HEK293 (cell line): Measurements from ENCODE around the gene NECAB2.

Experiments used
- HOXA7 ChIP-seq: sonication (generic); formaldehyde crosslinking; IDR thresholded peaks from 2 replicates; pipeline ENCODE4 v1.8.1; 2022; ENCODE audit warnings: missing genetic modification reagents, borderline replicate concordance
- HOXD13 ChIP-seq: sonication (generic); formaldehyde crosslinking; IDR thresholded peaks from 2 replicates; pipeline ENCODE4 v1.8.0; 2022; ENCODE audit warnings: missing genetic modification reagents, borderline replicate concordance
- IKZF3 ChIP-seq: fragments of 450-650 bp; IDR thresholded peaks from 2 replicates; pipeline ENCODE4 v1.5.0; 2018; ENCODE audit warnings: missing biosample characterization, mild to moderate bottlenecking, missing genetic modification characterization, moderate library complexity
- KLF17 ChIP-seq: fragments of 450-650 bp; formaldehyde crosslinking; IDR thresholded peaks from 2 replicates; pipeline ENCODE4 v1.5.1; 2016; ENCODE audit warnings: missing biosample characterization, missing genetic modification characterization
- SETDB1 ChIP-seq: IDR thresholded peaks from one replicate; pipeline ENCODE4 v1.6.1; 2017; ENCODE audit warnings: mild to moderate bottlenecking, low read length, moderate library complexity, mixed read lengths; ENCODE audit not compliant: insufficient read length
- ZBTB44 ChIP-seq: fragments of 450-650 bp; IDR thresholded peaks from 2 replicates; pipeline ENCODE4 v1.5.1; 2018; ENCODE audit warnings: missing biosample characterization, mild to moderate bottlenecking, missing genetic modification characterization
- ZBTB7A ChIP-seq: fragments of 450-650 bp; formaldehyde crosslinking; IDR thresholded peaks from 2 replicates; pipeline ENCODE4 v1.5.1; 2016; ENCODE audit warnings: low read depth, missing biosample characterization, missing genetic modification characterization
- ZBTB8A ChIP-seq: fragments of 450-650 bp; formaldehyde crosslinking; IDR thresholded peaks from 2 replicates; pipeline ENCODE4 v1.5.1; 2016; ENCODE audit warnings: missing biosample characterization, missing genetic modification characterization
- ZFP3 ChIP-seq: fragments of 450-650 bp; formaldehyde crosslinking; IDR thresholded peaks from 2 replicates; pipeline ENCODE4 v1.5.1; 2016; ENCODE audit warnings: low read depth, missing biosample characterization, missing genetic modification characterization
- ZNF140 ChIP-seq: fragments of 450-650 bp; formaldehyde crosslinking; IDR thresholded peaks from 2 replicates; pipeline ENCODE4 v1.5.1; 2016; ENCODE audit warnings: missing biosample characterization, missing genetic modification characterization
- ZNF146 ChIP-seq: fragments of 450-650 bp; formaldehyde crosslinking; IDR thresholded peaks from 2 replicates; pipeline ENCODE4 v1.5.1; 2016; ENCODE audit warnings: missing biosample characterization, missing genetic modification characterization
- ZNF174 ChIP-seq: fragments of 450-650 bp; formaldehyde crosslinking; IDR thresholded peaks from 2 replicates; pipeline ENCODE4 v1.5.0; 2017; ENCODE audit warnings: missing biosample characterization, mild to moderate bottlenecking, missing genetic modification characterization
- ZNF175 ChIP-seq: fragments of 450-650 bp; formaldehyde crosslinking; IDR thresholded peaks from 2 replicates; pipeline ENCODE4 v1.5.1; 2016; ENCODE audit warnings: missing biosample characterization, missing genetic modification characterization
- ZNF2 ChIP-seq: fragments of 450-650 bp; formaldehyde crosslinking; IDR thresholded peaks from 2 replicates; pipeline ENCODE4 v1.5.1; 2016; ENCODE audit warnings: missing biosample characterization, missing genetic modification characterization
- ZNF274 ChIP-seq, 2 experiments: fragments of 200-500 bp in 1 of 2; fragments of 450-650 bp in 1 of 2; sonication (Bioruptor generic) in 1 of 2; formaldehyde crosslinking in 1 of 2; IDR thresholded peaks; 2 replicates each; pipeline versions ENCODE4 v1.5.1 to v1.6.1; 2014 to 2016; ENCODE audit warnings: borderline replicate concordance in 1 of 2, inconsistent platforms in 1 of 2, low read length in 1 of 2, missing biosample characterization in 1 of 2, missing genetic modification characterization in 1 of 2
- ZNF324 ChIP-seq: fragments of 450-650 bp; formaldehyde crosslinking; IDR thresholded peaks from 2 replicates; pipeline ENCODE4 v1.5.1; 2016; ENCODE audit warnings: missing biosample characterization, missing genetic modification characterization
- ZNF416 ChIP-seq: fragments of 450-650 bp; formaldehyde crosslinking; IDR thresholded peaks from 2 replicates; pipeline ENCODE4 v1.5.1; 2016; ENCODE audit warnings: missing biosample characterization, missing genetic modification characterization
- ZNF501 ChIP-seq: fragments of 450-650 bp; formaldehyde crosslinking; IDR thresholded peaks from 2 replicates; pipeline ENCODE4 v1.5.1; 2016; ENCODE audit warnings: missing biosample characterization, missing genetic modification characterization
- ZNF529 ChIP-seq: fragments of 450-650 bp; formaldehyde crosslinking; IDR thresholded peaks from 2 replicates; pipeline ENCODE4 v1.5.1; 2017; ENCODE audit warnings: missing genetic modification characterization, missing biosample characterization; ENCODE audit not compliant: insufficient replicate concordance
- ZNF621 ChIP-seq: fragments of 450-650 bp; formaldehyde crosslinking; IDR thresholded peaks from 2 replicates; pipeline ENCODE4 v1.5.1; 2017; ENCODE audit warnings: missing biosample characterization, missing genetic modification characterization
- ZNF623 ChIP-seq: fragments of 450-650 bp; formaldehyde crosslinking; IDR thresholded peaks from 2 replicates; pipeline ENCODE4 v1.5.1; 2016; ENCODE audit warnings: missing biosample characterization, missing genetic modification characterization
- ZNF626 ChIP-seq: fragments of 450-650 bp; sonication (Bioruptor Pico); formaldehyde crosslinking; IDR thresholded peaks from 2 replicates; pipeline ENCODE4 v1.5.1; 2018; ENCODE audit warnings: missing biosample characterization, missing genetic modification characterization, inconsistent platforms
- ZNF654 ChIP-seq: fragments of 450-650 bp; formaldehyde crosslinking; IDR thresholded peaks from 2 replicates; pipeline ENCODE4 v1.5.1; 2016; ENCODE audit warnings: low read depth, missing biosample characterization, missing genetic modification characterization
- ZNF658 ChIP-seq: fragments of 450-650 bp; formaldehyde crosslinking; IDR thresholded peaks from 2 replicates; pipeline ENCODE4; 2016; ENCODE audit warnings: missing biosample characterization, missing genetic modification characterization
- ZNF747 ChIP-seq: fragments of 450-650 bp; formaldehyde crosslinking; IDR thresholded peaks from 2 replicates; pipeline ENCODE4 v1.5.1; 2016; ENCODE audit warnings: missing biosample characterization, missing genetic modification characterization
- ZNF791 ChIP-seq: fragments of 450-650 bp; formaldehyde crosslinking; IDR thresholded peaks from 2 replicates; pipeline ENCODE4 v1.5.1; 2016; ENCODE audit warnings: missing biosample characterization, missing genetic modification characterization
- ZSCAN16 ChIP-seq: fragments of 450-650 bp; formaldehyde crosslinking; IDR thresholded peaks from 2 replicates; pipeline ENCODE4 v1.5.1; 2016; ENCODE audit warnings: missing biosample characterization, missing genetic modification characterization
- ZSCAN23 ChIP-seq: fragments of 450-650 bp; formaldehyde crosslinking; IDR thresholded peaks from 2 replicates; pipeline ENCODE4 v1.5.1; 2016; ENCODE audit warnings: missing biosample characterization, missing genetic modification characterization
- TF ChIP-seq, protein P1 (sequence below): fragments of 450-650 bp; formaldehyde crosslinking; IDR thresholded peaks from 2 replicates; pipeline ENCODE4 v1.5.0; 2017; ENCODE audit warnings: missing biosample characterization, missing genetic modification characterization, borderline replicate concordance
- TF ChIP-seq, protein P2 (sequence below): fragments of 450-650 bp; formaldehyde crosslinking; IDR thresholded peaks from 2 replicates; pipeline ENCODE4 v1.5.1; 2016; ENCODE audit warnings: missing biosample characterization, missing genetic modification characterization
- TF ChIP-seq, protein P3 (sequence below): fragments of 450-650 bp; formaldehyde crosslinking; IDR thresholded peaks from 2 replicates; pipeline ENCODE4 v1.5.1; 2016; ENCODE audit warnings: missing biosample characterization, missing genetic modification characterization
- TF ChIP-seq, protein P4 (sequence below): fragments of 450-650 bp; formaldehyde crosslinking; IDR thresholded peaks from 2 replicates; pipeline ENCODE4 v1.5.1; 2016; ENCODE audit warnings: missing biosample characterization, missing genetic modification characterization

Gene NECAB2

GRCh38 chr16:83967838-83968305 lies at the start of gene NECAB2 (continued):
- peak; percentile 59; the same call in 1 of the 2 replicates for TF ChIP-seq ZBTB7A (tag by site-specific recombination)
- TF ChIP-seq ZNF747 (tag by site-specific recombination) = no peak
- TF ChIP-seq HOXD13 (CRISPR knock-in tag) = no peak
- TF ChIP-seq ZNF791 (tag by site-specific recombination) = no peak; the same call in 1 of the 2 replicates
- TF ChIP-seq ZNF174 (tag by site-specific recombination) = no peak
- peak; percentile 78; the same call in 1 of the 2 replicates for TF ChIP-seq ZNF658 (tag by site-specific recombination)
- TF ChIP-seq ZNF626 (tag by site-specific recombination) = no peak
- TF ChIP-seq ZNF654 (tag by site-specific recombination) = no peak
- no peak for TF ChIP-seq ZNF175 (tag by site-specific recombination)
- no peak for TF ChIP-seq ZNF140
- no peak for TF ChIP-seq SETDB1
- no peak for TF ChIP-seq ZBTB44 (tag by site-specific recombination)
- TF ChIP-seq ZBTB8A (tag by site-specific recombination) = peak; percentile 95
- no peak for TF ChIP-seq ZNF529 (tag by site-specific recombination)
- no peak for TF ChIP-seq HOXA7 (CRISPR knock-in tag)
- TF ChIP-seq ZNF2 (tag by site-specific recombination) = no peak
- no peak for TF ChIP-seq ZNF621
- no peak for TF ChIP-seq ZNF324
- no peak for TF ChIP-seq ZFP3 (tag by site-specific recombination)
- no peak for TF ChIP-seq ZNF623
- TF ChIP-seq ZNF146 (tag by site-specific recombination) = no peak
- TF ChIP-seq IKZF3 (tag by site-specific recombination) = no peak
- TF ChIP-seq, protein P1, sequence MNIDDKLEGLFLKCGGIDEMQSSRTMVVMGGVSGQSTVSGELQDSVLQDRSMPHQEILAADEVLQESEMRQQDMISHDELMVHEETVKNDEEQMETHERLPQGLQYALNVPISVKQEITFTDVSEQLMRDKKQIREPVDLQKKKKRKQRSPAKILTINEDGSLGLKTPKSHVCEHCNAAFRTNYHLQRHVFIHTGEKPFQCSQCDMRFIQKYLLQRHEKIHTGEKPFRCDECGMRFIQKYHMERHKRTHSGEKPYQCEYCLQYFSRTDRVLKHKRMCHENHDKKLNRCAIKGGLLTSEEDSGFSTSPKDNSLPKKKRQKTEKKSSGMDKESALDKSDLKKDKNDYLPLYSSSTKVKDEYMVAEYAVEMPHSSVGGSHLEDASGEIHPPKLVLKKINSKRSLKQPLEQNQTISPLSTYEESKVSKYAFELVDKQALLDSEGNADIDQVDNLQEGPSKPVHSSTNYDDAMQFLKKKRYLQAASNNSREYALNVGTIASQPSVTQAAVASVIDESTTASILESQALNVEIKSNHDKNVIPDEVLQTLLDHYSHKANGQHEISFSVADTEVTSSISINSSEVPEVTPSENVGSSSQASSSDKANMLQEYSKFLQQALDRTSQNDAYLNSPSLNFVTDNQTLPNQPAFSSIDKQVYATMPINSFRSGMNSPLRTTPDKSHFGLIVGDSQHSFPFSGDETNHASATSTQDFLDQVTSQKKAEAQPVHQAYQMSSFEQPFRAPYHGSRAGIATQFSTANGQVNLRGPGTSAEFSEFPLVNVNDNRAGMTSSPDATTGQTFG = no peak
- 0 out of 2 replicates have a peak, but pooled peaks have one; percentile 47 for TF ChIP-seq ZSCAN16 (tag by site-specific recombination)
- TF ChIP-seq, protein P2, sequence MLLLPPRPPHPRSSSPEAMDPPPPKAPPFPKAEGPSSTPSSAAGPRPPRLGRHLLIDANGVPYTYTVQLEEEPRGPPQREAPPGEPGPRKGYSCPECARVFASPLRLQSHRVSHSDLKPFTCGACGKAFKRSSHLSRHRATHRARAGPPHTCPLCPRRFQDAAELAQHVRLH (tag by site-specific recombination) = no peak
- TF ChIP-seq ZNF274 (IDR thresholded peaks at IDR 0.05; ENCODE audit: low read length) = no peak
- TF ChIP-seq ZNF274 (tag by site-specific recombination; IDR thresholded peaks at IDR 0.05; ENCODE audit: borderline replicate concordance) = no peak
- no peak for TF ChIP-seq ZNF416 (tag by site-specific recombination)
- TF ChIP-seq KLF17 (tag by site-specific recombination) = no peak
- TF ChIP-seq, protein P3, sequence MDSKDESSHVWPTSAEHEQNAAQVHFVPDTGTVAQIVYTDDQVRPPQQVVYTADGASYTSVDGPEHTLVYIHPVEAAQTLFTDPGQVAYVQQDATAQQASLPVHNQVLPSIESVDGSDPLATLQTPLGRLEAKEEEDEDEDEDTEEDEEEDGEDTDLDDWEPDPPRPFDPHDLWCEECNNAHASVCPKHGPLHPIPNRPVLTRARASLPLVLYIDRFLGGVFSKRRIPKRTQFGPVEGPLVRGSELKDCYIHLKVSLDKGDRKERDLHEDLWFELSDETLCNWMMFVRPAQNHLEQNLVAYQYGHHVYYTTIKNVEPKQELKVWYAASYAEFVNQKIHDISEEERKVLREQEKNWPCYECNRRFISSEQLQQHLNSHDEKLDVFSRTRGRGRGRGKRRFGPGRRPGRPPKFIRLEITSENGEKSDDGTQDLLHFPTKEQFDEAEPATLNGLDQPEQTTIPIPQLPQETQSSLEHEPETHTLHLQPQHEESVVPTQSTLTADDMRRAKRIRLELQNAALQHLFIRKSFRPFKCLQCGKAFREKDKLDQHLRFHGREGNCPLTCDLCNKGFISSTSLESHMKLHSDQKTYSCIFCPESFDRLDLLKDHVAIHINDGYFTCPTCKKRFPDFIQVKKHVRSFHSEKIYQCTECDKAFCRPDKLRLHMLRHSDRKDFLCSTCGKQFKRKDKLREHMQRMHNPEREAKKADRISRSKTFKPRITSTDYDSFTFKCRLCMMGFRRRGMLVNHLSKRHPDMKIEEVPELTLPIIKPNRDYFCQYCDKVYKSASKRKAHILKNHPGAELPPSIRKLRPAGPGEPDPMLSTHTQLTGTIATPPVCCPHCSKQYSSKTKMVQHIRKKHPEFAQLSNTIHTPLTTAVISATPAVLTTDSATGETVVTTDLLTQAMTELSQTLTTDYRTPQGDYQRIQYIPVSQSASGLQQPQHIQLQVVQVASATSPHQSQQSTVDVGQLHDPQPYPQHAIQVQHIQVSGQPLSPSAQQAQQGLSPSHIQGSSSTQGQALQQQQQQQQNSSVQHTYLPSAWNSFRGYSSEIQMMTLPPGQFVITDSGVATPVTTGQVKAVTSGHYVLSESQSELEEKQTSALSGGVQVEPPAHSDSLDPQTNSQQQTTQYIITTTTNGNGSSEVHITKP (tag by site-specific recombination) = no peak
- TF ChIP-seq, protein P4, sequence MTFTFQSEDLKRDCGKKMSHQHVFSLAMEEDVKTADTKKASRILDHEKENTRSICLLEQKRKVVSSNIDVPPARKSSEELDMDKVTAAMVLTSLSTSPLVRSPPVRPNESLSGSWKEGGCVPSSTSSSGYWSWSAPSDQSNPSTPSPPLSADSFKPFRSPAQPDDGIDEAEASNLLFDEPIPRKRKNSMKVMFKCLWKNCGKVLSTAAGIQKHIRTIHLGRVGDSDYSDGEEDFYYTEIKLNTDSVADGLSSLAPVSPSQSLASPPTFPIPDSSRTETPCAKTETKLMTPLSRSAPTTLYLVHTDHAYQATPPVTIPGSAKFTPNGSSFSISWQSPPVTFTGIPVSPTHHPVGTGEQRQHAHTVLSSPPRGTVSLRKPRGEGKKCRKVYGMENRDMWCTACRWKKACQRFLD (tag by site-specific recombination) = no peak
- no peak for TF ChIP-seq ZNF501 (tag by site-specific recombination)
- no peak for TF ChIP-seq ZSCAN23 (tag by site-specific recombination)
